ENCODE results near the gene BBX.

The BBX gene

GRCh38 chr3:107654218-107654617 lies 131.5 kb downstream of the BBX start:
- DNase-seq (ENCODE audit: low read depth in 2 of 2): no peak

- no peak for DNase-seq (ENCODE audit: low read depth in 2 of 2)
Measured at GRCh38 chr3:107657971-107658370, 135.2 kb downstream of the BBX start.

DNA sequence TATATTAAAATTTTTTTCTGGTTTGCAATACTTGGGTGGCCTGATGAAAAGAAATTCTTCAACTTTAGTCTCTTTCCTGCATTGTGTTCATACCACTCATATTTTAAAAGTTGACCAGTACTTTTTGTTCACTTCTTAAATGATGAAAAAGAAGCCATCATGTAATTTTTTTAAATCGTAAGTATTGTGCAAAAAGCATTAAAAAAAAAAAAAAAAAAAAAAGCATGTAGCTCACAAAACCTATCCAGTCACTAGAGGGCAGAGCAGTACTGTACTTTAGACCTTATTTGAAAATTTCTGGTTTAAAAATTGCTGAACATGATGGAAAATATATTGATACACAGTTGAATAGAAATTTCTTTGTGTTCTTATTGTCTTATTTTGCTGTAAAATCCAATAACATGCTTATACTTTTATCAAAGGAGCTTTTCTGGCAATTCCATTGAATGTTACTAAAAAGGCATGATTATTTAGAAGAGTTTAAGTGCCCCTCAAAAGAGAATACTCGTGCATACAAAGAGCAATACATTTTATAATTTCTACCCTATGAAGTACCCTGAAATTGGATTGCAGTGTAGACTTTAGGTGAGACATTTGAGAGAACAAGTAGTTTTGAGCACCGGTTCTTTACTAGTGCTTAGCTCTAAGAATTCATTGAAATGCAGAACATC lies 137.7 kb downstream of the BBX start:
- no peak for DNase-seq (ENCODE audit: low read depth in 2 of 2)

DNA sequence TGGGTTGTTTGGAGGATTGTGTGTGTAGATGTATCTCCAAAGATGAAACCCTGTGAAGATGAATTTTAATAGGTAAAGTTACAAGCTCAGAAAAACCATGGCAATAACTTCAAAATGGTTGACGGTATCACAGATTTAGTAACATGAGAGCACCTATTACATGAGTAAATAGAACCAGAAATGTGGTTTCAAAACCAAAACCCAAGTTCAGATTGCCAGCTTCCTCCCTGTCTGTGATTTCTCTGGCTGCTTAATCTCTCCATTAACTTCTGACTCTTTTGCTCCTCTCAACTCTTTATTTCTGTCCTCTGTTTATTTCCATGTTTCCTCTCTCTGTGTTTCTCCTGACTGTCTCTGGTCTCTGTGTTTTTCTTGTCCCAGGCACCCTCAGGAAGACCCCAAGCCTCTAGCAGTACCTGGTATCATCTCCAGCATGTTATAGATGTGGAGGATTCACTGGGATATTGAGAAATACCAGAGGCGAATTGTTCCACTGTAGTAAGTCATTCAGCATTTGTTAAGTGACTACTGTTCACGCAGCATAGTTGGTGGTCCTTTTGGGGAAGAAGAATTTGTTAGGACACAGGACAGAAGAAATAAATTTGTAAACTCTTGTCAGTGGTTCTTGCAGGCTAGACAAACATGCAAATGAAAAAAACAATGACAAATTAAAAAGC lies 138.8 kb downstream of the BBX start:
- DNase-seq (ENCODE audit: low read depth in 2 of 2): no peak

DNA sequence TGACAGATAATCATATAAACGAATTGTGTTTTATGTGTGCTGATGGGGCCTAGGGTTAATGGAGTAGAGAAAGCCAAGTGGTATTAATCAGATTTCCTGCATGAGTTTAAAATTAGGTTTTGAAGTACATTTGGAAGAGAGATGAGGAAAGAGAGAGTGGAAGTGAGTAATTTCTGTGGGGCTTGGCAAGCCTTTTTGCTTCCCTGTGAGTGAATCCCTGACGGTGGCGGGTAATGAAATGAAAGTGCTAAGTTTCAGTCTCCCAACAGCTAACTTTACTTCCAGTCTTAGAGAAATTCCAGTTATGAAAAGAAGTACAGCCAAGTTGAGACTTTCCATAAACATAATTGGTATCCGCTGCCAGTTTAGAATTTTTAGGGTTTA lies 139.4 kb downstream of the BBX start:
- no peak for DNase-seq (ENCODE audit: low read depth in 2 of 2)

DNA sequence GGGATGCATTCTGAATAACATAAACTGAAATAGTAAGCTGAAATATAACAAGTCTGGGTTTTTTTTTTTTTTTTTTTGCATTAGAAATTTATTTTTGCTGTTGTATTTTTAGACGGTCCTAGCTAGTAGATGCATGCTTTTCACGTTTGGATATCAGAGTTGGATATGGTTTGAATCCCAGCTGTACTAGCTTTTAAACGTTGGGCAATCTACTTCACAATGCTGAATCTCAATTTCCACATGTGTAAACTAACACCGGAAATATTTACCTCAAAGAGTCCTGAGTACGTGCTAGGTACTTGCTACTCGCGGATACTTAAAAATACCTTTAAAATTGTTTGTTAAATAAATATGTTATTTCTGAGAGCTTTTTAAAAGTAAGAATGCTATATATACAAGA lies 139.8 kb downstream of the BBX start:
- DNase-seq (ENCODE audit: low read depth in 2 of 2): no peak

- no peak for DNase-seq (ENCODE audit: low read depth in 2 of 2)
Measured at GRCh38 chr3:107663266-107663665, 140.5 kb downstream of the BBX start.

DNA sequence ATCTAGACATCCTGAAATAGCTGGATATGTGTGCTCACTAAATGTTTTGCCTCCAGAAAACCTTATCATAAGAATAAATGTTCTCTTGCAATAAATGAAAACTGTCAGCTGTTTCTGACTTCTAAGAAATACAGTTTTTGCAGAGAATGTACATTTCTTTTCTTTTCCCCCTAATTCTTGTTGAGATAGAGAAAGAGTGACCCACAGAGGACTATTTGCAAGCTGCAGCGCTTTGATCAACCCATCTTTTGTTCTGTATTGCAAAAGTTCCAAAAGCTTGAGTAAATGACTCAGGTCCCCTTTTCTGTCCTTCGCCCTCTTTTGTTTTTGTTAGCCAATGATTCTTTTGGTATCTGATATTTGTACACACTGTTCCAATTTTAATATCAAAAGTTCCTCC lies 141.9 kb downstream of the BBX start:
- no peak for DNase-seq (ENCODE audit: low read depth in 2 of 2)

DNA sequence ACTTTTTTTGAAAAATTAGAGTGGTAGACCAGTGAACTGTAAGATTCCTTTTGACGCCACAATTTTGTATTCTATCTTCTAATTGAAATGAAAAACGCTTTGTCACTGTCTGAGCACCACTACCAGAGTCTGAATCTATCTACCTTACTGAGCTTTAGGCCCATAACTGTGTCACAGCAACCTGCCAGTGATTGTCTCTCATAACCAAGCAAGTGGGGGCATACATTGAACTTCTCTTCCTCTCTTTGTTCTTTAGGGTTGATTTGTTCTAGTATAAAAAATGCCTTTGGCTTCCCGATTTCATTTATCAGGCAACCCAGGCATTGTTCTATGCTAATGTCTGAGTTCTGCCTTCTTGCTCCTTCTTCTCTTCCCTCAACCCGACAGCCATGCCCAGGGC lies 142.6 kb downstream of the BBX start:
- no peak for DNase-seq (ENCODE audit: low read depth in 2 of 2)

DNA sequence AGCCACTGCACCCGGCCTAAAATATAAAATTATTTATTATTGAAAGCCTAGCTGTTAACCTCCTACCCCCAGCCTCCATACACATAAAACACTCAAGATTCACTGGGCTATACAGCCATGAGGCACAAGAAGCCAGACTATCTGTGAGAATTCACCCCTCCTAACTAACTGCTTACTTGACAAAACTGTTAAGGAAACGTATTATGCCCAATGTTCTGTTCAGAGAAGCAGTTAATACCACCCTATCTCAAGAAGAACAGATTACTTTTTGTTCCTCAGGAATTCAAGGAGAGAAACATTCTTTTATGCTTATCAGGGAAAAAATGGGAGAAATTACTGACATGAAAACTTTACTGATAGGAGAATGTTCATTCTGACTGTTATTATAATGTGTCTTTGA lies 144.1 kb downstream of the BBX start:
- no peak for DNase-seq (ENCODE audit: low read depth in 2 of 2)

DNA sequence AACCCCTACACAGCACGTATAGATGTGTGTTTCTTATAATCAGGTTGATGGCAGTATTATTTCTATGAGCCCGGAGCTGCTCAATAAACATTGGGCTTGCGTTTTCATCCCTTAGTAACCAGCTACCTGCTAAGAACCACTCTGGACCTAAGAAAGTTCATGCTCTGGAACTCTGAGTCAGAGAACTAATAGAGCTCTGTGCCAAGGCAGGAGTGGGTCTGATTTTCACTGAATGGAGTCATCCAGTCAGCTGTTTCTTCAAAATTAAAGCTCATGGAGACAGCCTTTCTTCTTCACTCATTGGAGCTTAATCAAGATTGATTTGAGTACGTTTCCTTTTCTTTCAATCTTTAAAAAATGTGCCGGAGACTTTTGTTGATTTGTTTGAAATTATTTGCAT lies 145.7 kb downstream of the BBX start:
- DNase-seq (ENCODE audit: low read depth in 2 of 2): no peak

GRCh38 chr3:107668963-107669362 lies 146.2 kb downstream of the BBX start:
- DNase-seq (ENCODE audit: low read depth in 2 of 2): no peak

GRCh38 chr3:107669669-107670068 lies 146.9 kb downstream of the BBX start:
- no peak for DNase-seq (ENCODE audit: low read depth in 2 of 2)

GRCh38 chr3:107670986-107671385 lies 148.2 kb downstream of the BBX start:
- DNase-seq (ENCODE audit: low read depth in 2 of 2): no peak

- DNase-seq (ENCODE audit: low read depth in 2 of 2): no peak
Measured at GRCh38 chr3:107674371-107674770, 151.6 kb downstream of the BBX start.

- DNase-seq (ENCODE audit: low read depth in 2 of 2): no peak
Measured at GRCh38 chr3:107675233-107675900, 152.6 kb downstream of the BBX start.

DNA sequence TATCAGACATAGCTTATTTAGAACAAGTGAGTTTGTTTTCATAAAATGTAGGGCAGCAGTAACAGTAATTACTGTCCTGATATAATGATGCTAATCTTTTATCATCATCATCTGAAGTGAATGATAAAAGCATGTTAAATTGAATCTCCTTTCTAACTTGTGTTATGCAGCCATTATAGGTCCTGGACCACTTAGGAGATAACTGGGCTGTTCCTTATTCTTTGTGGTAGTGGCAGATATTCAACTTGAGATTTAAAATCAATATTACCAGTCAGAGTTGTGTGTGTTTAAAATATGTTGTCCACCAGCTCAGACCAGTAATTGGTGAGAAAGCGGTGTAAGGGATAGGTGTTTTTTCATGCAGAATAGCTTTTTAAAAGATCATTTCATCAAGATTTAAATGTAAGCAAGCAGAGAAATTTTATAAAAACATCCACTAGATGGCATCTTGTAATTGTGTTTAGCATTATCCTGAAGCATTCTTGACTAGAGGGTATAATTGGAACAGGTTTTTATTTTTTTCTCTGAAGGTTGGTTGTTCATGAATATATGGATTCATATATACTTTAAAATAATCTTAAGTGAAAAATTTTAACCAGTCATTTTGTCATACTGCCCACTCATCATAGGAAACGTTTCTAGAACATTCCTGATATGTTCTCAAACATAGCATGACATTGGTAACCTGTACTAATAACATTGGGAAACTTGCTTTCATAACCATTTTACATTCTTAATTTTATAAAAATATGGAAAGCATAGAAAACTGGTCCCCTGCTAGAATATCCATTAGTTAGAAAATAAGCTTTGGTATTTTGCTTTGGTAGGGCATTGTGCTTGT lies 153.9 kb downstream of the BBX start:
- no peak for DNase-seq (ENCODE audit: low read depth in 2 of 2)

DNA sequence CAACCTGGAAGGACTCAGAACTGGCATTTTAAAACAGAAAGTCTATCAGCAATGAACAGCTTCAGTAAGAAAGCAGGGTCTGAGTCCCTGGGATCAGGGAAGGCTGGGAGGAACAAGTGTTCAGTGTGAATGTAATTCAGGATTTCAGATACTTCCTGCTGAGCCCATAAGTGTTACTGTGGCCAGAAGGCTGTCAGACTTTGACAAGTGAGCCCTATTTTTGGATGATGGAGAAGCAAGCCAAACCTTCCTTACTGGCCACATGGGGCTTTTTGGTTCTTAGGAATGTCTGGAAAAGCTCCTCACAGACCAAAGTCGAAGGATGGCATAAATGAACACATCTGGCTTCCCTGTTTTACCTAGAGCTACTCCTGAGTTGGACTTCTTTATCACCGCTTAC lies 157.2 kb downstream of the BBX start:
- DNase-seq (ENCODE audit: low read depth in 2 of 2): no peak

GRCh38 chr3:107680698-107681097 lies 157.9 kb downstream of the BBX start:
- DNase-seq (ENCODE audit: low read depth in 2 of 2): no peak

DNA sequence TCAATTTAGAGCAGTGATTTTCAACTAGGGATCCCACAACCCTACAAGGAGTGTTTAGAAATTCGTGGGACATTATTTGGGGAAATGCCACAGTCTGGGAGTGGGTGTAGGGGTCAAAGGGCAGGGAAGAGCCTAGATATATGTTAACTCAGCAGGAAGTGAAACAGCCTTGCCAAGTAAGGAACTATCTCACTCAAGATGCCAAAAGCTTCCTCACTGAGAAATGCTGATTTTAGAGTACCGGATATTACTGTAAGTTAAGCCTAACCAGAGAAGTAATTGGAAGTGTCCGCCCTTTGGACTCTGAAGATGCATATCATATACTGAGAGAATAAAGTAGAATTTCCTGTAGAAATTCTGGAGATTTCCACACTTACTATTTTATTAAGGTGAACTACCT lies 158.6 kb downstream of the BBX start:
- DNase-seq (ENCODE audit: low read depth in 2 of 2): no peak

DNA sequence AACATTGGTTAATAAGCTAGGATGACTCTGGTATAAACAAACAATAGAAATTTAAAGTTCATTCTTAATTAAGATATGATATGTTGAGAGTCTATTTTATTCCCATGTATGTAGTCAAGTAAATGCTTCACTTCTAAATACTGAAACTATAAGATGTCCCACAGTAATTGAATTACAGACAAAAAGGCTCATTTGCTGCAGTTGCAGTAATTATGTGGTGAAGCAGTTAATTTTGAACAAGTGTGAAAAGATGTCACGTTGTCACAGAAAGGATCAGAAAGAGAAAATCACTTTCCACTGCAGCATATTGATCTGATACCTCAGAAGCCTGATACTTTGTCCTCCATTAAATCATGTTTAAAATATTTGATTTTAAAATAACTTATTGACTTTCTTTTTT lies 159.8 kb downstream of the BBX start:
- DNase-seq (ENCODE audit: low read depth in 2 of 2): no peak

- DNase-seq (ENCODE audit: low read depth in 2 of 2): no peak
Measured at GRCh38 chr3:107683447-107683846, 160.7 kb downstream of the BBX start.

Measured in stimulated activated CD8-positive, alpha-beta memory T cell treated with anti-CD3 and anti-CD28 coated beads, Interleukin-2, amount 100 ng/mL, for 1 hour (primary cell).